Loucy (cell line): ENCODE data around the gene RUNDC3A.

Source experiments
- H2AFZ ChIP-seq: fragments of 200-600 bp; sonication (generic); 2 replicates; pipeline ENCODE4 v1.6.0; 2016; ENCODE audit warnings: antibody characterized with exemption, mild to moderate bottlenecking, low read length, moderate library complexity
- H3F3A ChIP-seq: fragments of 200-600 bp; 2 replicates; pipeline ENCODE4 v1.6.0; 2016; ENCODE audit warnings: antibody characterized with exemption, low read depth, mild to moderate bottlenecking
- H3K27me3 ChIP-seq: fragments of 200-600 bp; sonication (generic); 2 replicates; pipeline ENCODE4 v1.6.1; 2014; ENCODE audit warnings: low read length, mild to moderate bottlenecking; ENCODE audit not compliant: insufficient read depth, poor library complexity, severe bottlenecking
- H3K36me3 ChIP-seq: fragments of 200-600 bp; sonication (generic); 2 replicates; pipeline ENCODE4 v1.6.1; 2016; ENCODE audit warnings: low read length; ENCODE audit not compliant: insufficient read depth
- H3K4me1 ChIP-seq: fragments of 200-600 bp; sonication (generic); 2 replicates; pipeline ENCODE4 v1.5.1; 2014; ENCODE audit warnings: low read length, mild to moderate bottlenecking; ENCODE audit not compliant: insufficient read depth, poor library complexity, severe bottlenecking
- H3K4me2 ChIP-seq: fragments of 200-600 bp; sonication (generic); 2 replicates; pipeline ENCODE4 v1.6.0; 2014; ENCODE audit warnings: antibody characterized with exemption, low read length, low read depth, mild to moderate bottlenecking; ENCODE audit not compliant: poor library complexity, severe bottlenecking
- H3K4me3 ChIP-seq: fragments of 200-600 bp; sonication (generic); 2 replicates; pipeline ENCODE4 v1.5.1; 2014; ENCODE audit warnings: low read length, mild to moderate bottlenecking, mixed read lengths; ENCODE audit not compliant: poor library complexity, severe bottlenecking
- H3K79me2 ChIP-seq: fragments of 200-600 bp; sonication (generic); 2 replicates; pipeline ENCODE4 v1.6.1; 2014; ENCODE audit warnings: low read length; ENCODE audit not compliant: insufficient read depth
- H3K9ac ChIP-seq: fragments of 200-600 bp; sonication (generic); 2 replicates; pipeline ENCODE4 v1.6.0; 2014; ENCODE audit warnings: mild to moderate bottlenecking, low read depth, low read length, moderate library complexity; ENCODE audit not compliant: poor library complexity, severe bottlenecking
- H3K9me2 ChIP-seq: fragments of 200-600 bp; sonication (generic); replicated peaks from 2 replicates; pipeline ENCODE4 v1.6.1; 2016; ENCODE audit warnings: low read depth, low read length, mixed read lengths
- H3K9me3 ChIP-seq: fragments of 200-600 bp; sonication (generic); 2 replicates; pipeline ENCODE4 v1.6.1; 2014; ENCODE audit warnings: mild to moderate bottlenecking, antibody characterized with exemption, low read length, low read depth; ENCODE audit not compliant: insufficient read depth
- H4K20me1 ChIP-seq: fragments of 200-600 bp; sonication (generic); 2 replicates; pipeline ENCODE4 v1.6.0; 2014; ENCODE audit warnings: antibody characterized with exemption, low read length, mild to moderate bottlenecking; ENCODE audit not compliant: insufficient read depth, poor library complexity, severe bottlenecking
- EZH2phosphoT487 ChIP-seq: fragments of 200-600 bp; IDR thresholded peaks from 2 replicates; pipeline ENCODE4 v1.6.1; 2018; ENCODE audit warnings: antibody characterized with exemption, mild to moderate bottlenecking, moderate library complexity, borderline replicate concordance
- TF ChIP-seq, protein P1 (sequence below): fragments of 200-600 bp; sonication (generic); conservative IDR thresholded peaks from 2 replicates; pipeline ENCODE4 v1.5.1; 2014; ENCODE audit warnings: mild to moderate bottlenecking, antibody characterized with exemption, low read length

Gene RUNDC3A

DNA sequence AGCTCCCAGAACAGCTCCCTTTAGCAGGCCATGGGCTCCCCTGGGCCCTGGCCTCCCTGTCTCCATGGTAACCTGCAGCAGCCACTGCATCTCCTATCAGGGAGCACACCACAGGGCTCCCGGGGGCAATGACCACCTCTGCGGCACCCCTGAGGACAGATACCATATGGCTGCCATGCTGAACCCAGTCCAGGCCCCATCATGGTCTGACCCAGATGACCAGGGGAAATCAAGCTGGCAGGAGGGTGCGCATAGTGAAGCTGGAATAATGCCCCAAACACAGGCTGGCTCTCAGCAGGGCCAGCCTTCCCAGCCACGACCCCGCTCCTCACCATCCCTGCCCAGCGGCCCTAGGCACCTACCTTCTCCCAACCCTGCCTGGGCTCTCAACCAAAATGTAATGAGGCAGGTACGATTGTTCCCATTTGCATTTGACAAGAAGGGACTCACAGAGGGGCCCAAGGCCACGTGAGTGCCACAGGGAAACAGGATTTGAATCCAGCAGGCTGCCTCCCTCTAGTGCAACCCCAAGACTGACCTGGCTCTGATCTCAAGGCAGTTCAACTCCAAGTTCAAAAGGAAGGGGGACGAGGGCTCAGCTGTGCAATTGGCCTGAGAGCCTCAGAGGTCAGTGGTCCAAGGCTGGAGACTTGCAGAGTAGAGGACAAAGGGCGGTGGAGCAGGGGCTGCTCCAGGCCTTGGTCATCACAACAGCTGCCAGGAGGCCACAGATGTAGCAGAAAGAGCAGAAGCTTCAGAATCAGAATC is 2.4 kb downstream of the RUNDC3A start:
- H3K36me3 ChIP-seq = no peaks in the 10 kb centered on the region
- H3K27me3 ChIP-seq = no peaks in the 10 kb centered on the region
- H3K4me2 ChIP-seq = no peak overlapping the region
- peaks cover 7% of the 10 kb centered on the region for H3K4me1 ChIP-seq
- no peaks in the 10 kb centered on the region for H3K9me2 ChIP-seq
- H4K20me1 ChIP-seq = no peaks in the 10 kb centered on the region
- H3K9me3 ChIP-seq = no peaks in the 10 kb centered on the region
- no peaks in the 10 kb centered on the region for H3K79me2 ChIP-seq
- no peak overlapping the region for H3K9ac ChIP-seq
- no peaks in the 10 kb centered on the region for H3F3A ChIP-seq
- no peak overlapping the region for H2AFZ ChIP-seq
- TF ChIP-seq, protein P1, sequence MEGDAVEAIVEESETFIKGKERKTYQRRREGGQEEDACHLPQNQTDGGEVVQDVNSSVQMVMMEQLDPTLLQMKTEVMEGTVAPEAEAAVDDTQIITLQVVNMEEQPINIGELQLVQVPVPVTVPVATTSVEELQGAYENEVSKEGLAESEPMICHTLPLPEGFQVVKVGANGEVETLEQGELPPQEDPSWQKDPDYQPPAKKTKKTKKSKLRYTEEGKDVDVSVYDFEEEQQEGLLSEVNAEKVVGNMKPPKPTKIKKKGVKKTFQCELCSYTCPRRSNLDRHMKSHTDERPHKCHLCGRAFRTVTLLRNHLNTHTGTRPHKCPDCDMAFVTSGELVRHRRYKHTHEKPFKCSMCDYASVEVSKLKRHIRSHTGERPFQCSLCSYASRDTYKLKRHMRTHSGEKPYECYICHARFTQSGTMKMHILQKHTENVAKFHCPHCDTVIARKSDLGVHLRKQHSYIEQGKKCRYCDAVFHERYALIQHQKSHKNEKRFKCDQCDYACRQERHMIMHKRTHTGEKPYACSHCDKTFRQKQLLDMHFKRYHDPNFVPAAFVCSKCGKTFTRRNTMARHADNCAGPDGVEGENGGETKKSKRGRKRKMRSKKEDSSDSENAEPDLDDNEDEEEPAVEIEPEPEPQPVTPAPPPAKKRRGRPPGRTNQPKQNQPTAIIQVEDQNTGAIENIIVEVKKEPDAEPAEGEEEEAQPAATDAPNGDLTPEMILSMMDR = no peak
- TF ChIP-seq EZH2phosphoT487 = no peak
- no peak overlapping the region for H3K4me3 ChIP-seq

DNA sequence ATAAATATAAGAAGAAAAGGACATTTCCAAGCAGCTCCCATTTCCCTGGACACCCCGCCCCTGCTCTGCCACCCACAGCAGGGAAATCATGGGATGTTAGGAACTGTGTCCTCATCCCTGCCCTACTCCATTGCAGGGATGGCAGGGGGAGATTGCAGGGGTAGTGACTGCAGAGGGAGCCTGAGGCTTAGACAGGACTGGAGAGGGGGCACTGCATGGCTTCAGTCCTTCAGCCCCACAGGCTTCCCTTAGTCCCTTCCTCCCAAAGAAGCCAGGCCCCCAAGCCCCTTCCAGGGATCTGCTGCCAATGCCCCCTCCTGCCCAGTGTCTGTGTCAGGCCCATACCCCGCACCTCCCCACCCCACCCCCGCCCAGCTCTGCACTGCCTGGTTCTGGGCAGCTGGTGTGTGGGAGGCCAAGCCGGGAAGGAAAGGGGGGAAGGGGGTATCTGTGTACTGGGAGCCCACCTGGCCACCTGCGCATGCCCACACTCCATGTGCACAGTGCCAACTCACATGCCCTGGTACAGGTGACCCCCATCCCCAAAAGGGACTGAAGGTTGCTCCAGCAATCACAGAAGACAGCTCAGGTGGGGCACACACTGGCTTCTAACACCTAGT is 3.3 kb downstream of the RUNDC3A start:
- Histone ChIP-seq H3K4me2 (no peak overlapping the region), H3K9me3 (no peaks in the 10 kb centered on the region), H4K20me1 (no peaks in the 10 kb centered on the region), H3K4me3 (no peak overlapping the region), H2AFZ (no peak overlapping the region), H3K4me1 (peaks cover 7% of the 10 kb centered on the region), H3F3A (no peaks in the 10 kb centered on the region), H3K9ac (no peak overlapping the region), H3K79me2 (no peaks in the 10 kb centered on the region), H3K36me3 (no peaks in the 10 kb centered on the region), H3K27me3 (no peaks in the 10 kb centered on the region), H3K9me2 (no peaks in the 10 kb centered on the region)
- TF ChIP-seq EZH2phosphoT487 = no peak
- TF ChIP-seq, protein P1 = no peak

DNA sequence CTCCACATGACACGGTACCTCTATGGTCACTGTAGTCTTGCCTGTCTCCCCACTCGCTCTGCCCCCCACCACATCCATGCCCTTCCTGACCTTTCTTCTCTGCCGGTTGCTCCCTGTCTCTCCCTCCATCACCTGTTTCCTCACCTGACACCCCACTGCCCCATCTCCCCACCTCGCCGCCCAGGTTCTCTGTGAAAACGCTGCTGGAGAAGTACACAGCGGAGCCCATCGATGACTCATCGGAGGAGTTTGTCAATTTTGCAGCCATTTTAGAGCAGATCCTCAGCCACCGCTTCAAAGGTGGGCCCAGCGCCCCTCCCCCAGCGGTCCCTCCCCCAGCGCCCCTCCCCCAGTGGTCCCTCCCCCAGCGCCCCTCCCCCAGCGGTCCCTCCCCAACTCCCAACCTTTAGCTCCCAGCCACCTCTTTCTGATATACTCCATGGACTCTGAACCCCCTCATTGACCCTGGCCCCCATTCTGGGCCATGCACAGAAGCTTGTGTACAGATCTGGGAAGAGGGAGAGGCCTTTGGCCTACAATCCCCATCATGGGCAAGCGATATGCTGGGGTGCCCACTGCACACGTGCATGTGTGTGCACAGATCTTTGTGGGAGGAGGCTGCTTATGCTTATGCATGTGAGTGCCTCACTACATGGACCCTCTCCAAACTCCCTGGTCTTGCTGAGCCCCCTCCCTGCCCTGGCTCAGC is 4.1 kb downstream of the RUNDC3A start:
- H3K79me2 ChIP-seq = no peaks in the 10 kb centered on the region
- H3K9me3 ChIP-seq = no peaks in the 10 kb centered on the region
- peaks cover 7% of the 10 kb centered on the region for H3K4me1 ChIP-seq
- no peak overlapping the region for H2AFZ ChIP-seq
- TF ChIP-seq EZH2phosphoT487 = no peak
- TF ChIP-seq, protein P1 = no peak
- H4K20me1 ChIP-seq = no peaks in the 10 kb centered on the region
- no peaks in the 10 kb centered on the region for H3K27me3 ChIP-seq
- H3K36me3 ChIP-seq = no peaks in the 10 kb centered on the region
- no peak overlapping the region for H3K4me2 ChIP-seq
- no peak overlapping the region for H3K9ac ChIP-seq
- no peaks in the 10 kb centered on the region for H3F3A ChIP-seq
- no peak overlapping the region for H3K4me3 ChIP-seq
- no peaks in the 10 kb centered on the region for H3K9me2 ChIP-seq
